ENCODE measurements around the gene SLC41A3.
"Not testable (repeated sequence)": the region's sequence is repeated elsewhere in the genome, so short reads cannot be mapped to it uniquely, and the experiment has no call there.

The SLC41A3 gene

GRCh38 chr3:125958511-125959316, 125.2 kb downstream of the SLC41A3 start:
- TF ChIP-seq EZH2 (IDR thresholded peaks at IDR 0.05; ENCODE audit: borderline replicate concordance, low read length), result no peak
- TF ChIP-seq, protein P1, sequence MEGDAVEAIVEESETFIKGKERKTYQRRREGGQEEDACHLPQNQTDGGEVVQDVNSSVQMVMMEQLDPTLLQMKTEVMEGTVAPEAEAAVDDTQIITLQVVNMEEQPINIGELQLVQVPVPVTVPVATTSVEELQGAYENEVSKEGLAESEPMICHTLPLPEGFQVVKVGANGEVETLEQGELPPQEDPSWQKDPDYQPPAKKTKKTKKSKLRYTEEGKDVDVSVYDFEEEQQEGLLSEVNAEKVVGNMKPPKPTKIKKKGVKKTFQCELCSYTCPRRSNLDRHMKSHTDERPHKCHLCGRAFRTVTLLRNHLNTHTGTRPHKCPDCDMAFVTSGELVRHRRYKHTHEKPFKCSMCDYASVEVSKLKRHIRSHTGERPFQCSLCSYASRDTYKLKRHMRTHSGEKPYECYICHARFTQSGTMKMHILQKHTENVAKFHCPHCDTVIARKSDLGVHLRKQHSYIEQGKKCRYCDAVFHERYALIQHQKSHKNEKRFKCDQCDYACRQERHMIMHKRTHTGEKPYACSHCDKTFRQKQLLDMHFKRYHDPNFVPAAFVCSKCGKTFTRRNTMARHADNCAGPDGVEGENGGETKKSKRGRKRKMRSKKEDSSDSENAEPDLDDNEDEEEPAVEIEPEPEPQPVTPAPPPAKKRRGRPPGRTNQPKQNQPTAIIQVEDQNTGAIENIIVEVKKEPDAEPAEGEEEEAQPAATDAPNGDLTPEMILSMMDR (IDR thresholded peaks at IDR 0.05; ENCODE audit: low read length), result no peak
- Histone ChIP-seq H3K27me3 (ENCODE audit: insufficient read depth, low read length) (no peaks in the 10 kb centered on the region), H3K27ac (ENCODE audit: low read depth, low read length, poor library complexity, severe bottlenecking) (no peak overlapping the region), H3K4me3 (ENCODE audit: low read depth, low read length, poor library complexity, severe bottlenecking) (no peak overlapping the region), H2AFZ (ENCODE audit: low read length) (no peak overlapping the region), H3K9ac (ENCODE audit: low read length) (no peak overlapping the region), H3K4me2 (ENCODE audit: low read length) (no peak overlapping the region), H3K9me2 (ENCODE audit: low read depth, low read length) (no peaks in the 10 kb centered on the region), H3K4me1 (ENCODE audit: insufficient read depth, low read length, severe bottlenecking) (no peaks in the 10 kb centered on the region), H3F3A (ENCODE audit: insufficient read depth, low read length) (no peaks in the 10 kb centered on the region), H4K20me1 (ENCODE audit: insufficient read depth, low read length) (no peaks in the 10 kb centered on the region), H3K9me3 (ENCODE audit: low read length) (no peaks in the 10 kb centered on the region), H3K36me3 (ENCODE audit: insufficient read depth, low read length) (no peaks in the 10 kb centered on the region), H3K79me2 (ENCODE audit: insufficient read depth, low read length) (no peaks in the 10 kb centered on the region)

- H3K4me3 ChIP-seq (ENCODE audit: low read depth, low read length, poor library complexity, severe bottlenecking), result no peak overlapping the region
Measured at GRCh38 chr3:125957674-125958510, 126.0 kb downstream of the SLC41A3 start.

GRCh38 chr3:125957020-125957419, 126.9 kb downstream of the SLC41A3 start:
- not testable (repeated sequence) for H3K4me2 ChIP-seq (ENCODE audit: low read length); H3K4me3 ChIP-seq (ENCODE audit: low read depth, low read length, poor library complexity, severe bottlenecking); H3K4me1 ChIP-seq (ENCODE audit: insufficient read depth, low read length, severe bottlenecking); H3K9ac ChIP-seq (ENCODE audit: low read length); H3F3A ChIP-seq (ENCODE audit: insufficient read depth, low read length); H4K20me1 ChIP-seq (ENCODE audit: insufficient read depth, low read length); H3K9me3 ChIP-seq (ENCODE audit: low read length); H3K9me2 ChIP-seq (ENCODE audit: low read depth, low read length); H3K27ac ChIP-seq (ENCODE audit: low read depth, low read length, poor library complexity, severe bottlenecking); H3K27me3 ChIP-seq (ENCODE audit: insufficient read depth, low read length); H3K36me3 ChIP-seq (ENCODE audit: insufficient read depth, low read length); H3K79me2 ChIP-seq (ENCODE audit: insufficient read depth, low read length); H2AFZ ChIP-seq (ENCODE audit: low read length)

More at GRCh38 chr3:125957674-125958510, 126.0 kb downstream of the SLC41A3 start:
- Histone ChIP-seq H2AFZ (ENCODE audit: low read length) (no peak overlapping the region), H3K27ac (ENCODE audit: low read depth, low read length, poor library complexity, severe bottlenecking) (no peak overlapping the region), H3K9me3 (ENCODE audit: low read length) (no peaks in the 10 kb centered on the region), H3K79me2 (ENCODE audit: insufficient read depth, low read length) (no peaks in the 10 kb centered on the region), H3K9me2 (ENCODE audit: low read depth, low read length) (no peaks in the 10 kb centered on the region), H3K9ac (ENCODE audit: low read length) (no peak overlapping the region), H3F3A (ENCODE audit: insufficient read depth, low read length) (no peaks in the 10 kb centered on the region), H4K20me1 (ENCODE audit: insufficient read depth, low read length) (no peaks in the 10 kb centered on the region), H3K27me3 (ENCODE audit: insufficient read depth, low read length) (no peaks in the 10 kb centered on the region), H3K36me3 (ENCODE audit: insufficient read depth, low read length) (no peaks in the 10 kb centered on the region), H3K4me2 (ENCODE audit: low read length) (no peak overlapping the region), H3K4me1 (ENCODE audit: insufficient read depth, low read length, severe bottlenecking) (no peaks in the 10 kb centered on the region)
- TF ChIP-seq EZH2 (IDR thresholded peaks at IDR 0.05; ENCODE audit: borderline replicate concordance, low read length), result no peak
- TF ChIP-seq, protein P1 (IDR thresholded peaks at IDR 0.05; ENCODE audit: low read length), result no peak
